HL-60/S4 treated with phorbol 12-myristate 13-acetate at 8.2 ng/mL for 4 days and 3 days (cell line): Measurements from ENCODE around the gene ARRDC2.

ENCODE experiments used
- in situ Hi-C: fragments of 300-500 bp; cut with MboI; formaldehyde crosslinking; loops from 2 replicates; pipeline ENCODE4 v1.15.0; 2022; ENCODE audit warnings: low sequenced_read_pairs

ARRDC2 gene

GRCh38 chr19:18055967-18056366, 48.0 kb downstream of the ARRDC2 start:
- in situ Hi-C loops: loop anchor here (10.0 kb wide), 1 partner anchor 51 kb away; the partner anchor contains the start of gene ARRDC2

GRCh38 chr19:18057557-18057956, 49.6 kb downstream of the ARRDC2 start:
- in situ Hi-C loops: loop anchor here (10.0 kb wide), 1 partner anchor 53 kb away; the partner anchor contains the start of gene ARRDC2

- in situ Hi-C loops: loop anchor here (10.0 kb wide), 1 partner anchor 54 kb away; the partner anchor contains the start of gene ARRDC2
These were observed 50.4 kb downstream of the ARRDC2 start for GRCh38 chr19:18058208-18059009.

- in situ Hi-C loops: loop anchor here (10.0 kb wide), 1 partner anchor 54 kb away; the partner anchor contains the start of gene ARRDC2
These were observed 51.3 kb downstream of the ARRDC2 start for GRCh38 chr19:18059297-18059696.

- in situ Hi-C loops: loop anchor here (10.0 kb wide), 1 partner anchor 55 kb away; the partner anchor contains the start of gene ARRDC2
These were observed 51.9 kb downstream of the ARRDC2 start for GRCh38 chr19:18059902-18060301.

- in situ Hi-C loops: no loop called here
These were observed 52.5 kb downstream of the ARRDC2 start for GRCh38 chr19:18060472-18060871.

GRCh38 chr19:18062028-18062427, 54.1 kb downstream of the ARRDC2 start:
- in situ Hi-C loops: no loop called here

GRCh38 chr19:18063463-18063862, 55.5 kb downstream of the ARRDC2 start:
- in situ Hi-C loops: no loop called here
